Measurements from ENCODE around the gene CHRNB4.

DNA sequence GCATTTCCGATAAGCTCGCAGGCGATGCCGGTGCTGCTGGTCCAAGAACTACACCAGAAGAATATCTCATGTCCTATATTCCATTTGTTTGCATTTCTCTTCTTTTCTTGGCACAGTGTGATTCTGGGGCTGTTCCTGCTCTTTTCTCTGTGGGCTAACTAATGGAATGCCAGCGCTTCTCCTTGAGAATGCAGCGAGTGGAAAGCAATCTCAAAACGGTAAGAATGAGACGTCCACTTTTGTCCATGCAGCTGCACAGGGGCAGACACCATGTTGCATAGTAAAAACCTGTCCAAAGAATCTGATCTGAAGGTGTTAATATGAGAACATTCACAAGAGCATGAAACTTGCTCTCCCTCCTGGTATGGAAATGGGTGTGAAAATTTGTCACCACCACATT lies 13.7 kb downstream of the CHRNB4 start:
- TF ChIP-seq POLR2AphosphoS5 (IDR thresholded peaks at IDR 0.05; ENCODE audit: low read depth, low read length) (no peak), TAF1 (IDR thresholded peaks at IDR 0.05; ENCODE audit: borderline replicate concordance, low read depth, low read length) (no peak)
